CD4-positive, alpha-beta T cell treated with Interleukin-6 for 4 hours (primary cell): ENCODE measurements around the gene WDR48.

Source experiments
- DNase-seq: peaks from one replicate; pipeline ENCODE4 v3.0.0-alpha.2; 2020; ENCODE audit warnings: mixed read lengths

Gene WDR48

DNA sequence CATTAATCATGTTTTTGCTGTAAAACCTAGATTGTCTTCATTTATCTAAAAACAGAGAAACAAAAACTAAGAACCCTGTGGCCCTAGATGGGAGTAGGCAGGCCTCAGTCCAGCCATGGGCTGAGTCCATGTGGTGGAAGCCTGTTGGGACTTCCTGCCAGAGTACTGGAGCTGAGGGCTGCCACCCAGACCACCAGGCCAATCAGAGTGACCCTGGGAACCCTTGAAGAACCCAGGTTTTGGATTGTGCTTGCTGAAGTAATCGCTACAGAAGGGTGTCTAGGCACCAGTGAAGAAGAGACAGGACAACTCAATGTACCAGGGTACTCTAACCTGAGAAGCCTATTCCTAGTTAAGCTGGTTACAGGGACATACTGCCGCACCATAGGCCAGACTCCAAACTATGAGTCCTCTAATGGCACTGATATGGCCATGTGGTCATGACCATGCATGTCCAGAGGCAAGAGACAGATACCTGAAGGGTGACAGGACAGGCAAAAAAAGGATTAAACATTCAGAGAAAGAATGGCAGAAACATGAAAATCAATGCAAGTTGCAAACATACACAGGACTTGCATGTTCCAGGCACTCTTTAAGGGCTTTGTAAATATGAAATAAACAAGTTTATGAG, 88.6 kb downstream of the WDR48 start:
- DNase-seq, result no peak

DNA sequence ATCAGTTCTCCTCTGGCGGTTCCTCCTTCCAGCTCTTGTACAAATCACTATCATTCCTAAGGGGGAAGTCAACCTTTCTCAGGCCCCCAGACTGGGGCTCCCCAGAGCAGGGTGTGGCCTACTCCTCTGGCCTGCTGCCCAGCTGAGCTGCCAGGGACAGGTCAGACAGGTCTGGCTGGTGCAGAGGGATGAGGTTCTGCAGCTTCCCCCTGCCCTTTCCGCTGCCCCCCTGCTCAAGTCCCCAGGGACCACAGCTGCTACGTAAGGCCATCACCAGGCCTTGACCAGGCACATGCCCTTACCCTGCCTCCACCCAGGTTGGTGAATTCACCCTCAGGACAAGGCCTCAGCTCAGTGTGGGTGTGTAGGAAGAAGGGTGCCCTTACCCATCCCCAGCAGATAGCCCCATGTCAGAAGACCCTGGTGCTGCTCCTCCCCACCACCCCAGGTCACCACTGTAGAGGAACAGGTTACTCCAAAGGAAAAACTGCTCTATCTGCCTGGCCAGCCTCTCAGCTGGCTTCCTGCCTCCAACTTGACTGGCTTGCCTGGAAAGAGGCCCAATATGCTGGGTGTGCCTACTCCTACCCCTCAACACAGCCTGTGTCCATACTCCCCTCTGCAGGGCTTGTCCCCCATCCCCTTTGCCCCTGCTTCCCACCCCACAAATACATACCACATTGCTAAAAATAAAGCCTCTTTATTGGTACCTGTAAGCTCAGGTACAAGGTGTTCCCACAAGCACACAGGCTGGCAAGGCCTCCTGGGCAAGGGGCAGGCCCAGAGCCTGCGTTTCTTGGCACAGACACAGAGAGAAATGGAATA, 89.6 kb downstream of the WDR48 start:
- DNase-seq, result no peak

DNA sequence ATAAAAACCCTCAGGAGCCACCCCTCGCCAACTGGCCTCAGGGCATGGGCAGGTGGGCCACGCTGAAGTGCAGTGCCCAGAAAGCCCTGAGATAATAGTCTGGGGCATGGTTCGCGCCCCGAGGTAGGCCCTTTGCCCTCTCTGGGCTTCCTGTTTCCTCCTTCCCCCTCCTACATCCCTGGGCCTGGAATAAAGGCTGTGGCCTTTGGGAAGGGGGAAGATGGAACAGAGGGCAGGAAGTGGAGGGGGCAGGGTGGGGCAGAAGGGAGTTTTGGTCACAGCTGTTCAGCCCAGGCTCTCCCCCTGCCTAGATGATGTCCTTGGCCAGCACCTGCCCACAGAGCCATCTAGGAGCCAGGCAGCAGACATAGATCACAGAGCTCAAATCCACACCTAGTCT, 90.3 kb downstream of the WDR48 start:
- no peak for DNase-seq

DNA sequence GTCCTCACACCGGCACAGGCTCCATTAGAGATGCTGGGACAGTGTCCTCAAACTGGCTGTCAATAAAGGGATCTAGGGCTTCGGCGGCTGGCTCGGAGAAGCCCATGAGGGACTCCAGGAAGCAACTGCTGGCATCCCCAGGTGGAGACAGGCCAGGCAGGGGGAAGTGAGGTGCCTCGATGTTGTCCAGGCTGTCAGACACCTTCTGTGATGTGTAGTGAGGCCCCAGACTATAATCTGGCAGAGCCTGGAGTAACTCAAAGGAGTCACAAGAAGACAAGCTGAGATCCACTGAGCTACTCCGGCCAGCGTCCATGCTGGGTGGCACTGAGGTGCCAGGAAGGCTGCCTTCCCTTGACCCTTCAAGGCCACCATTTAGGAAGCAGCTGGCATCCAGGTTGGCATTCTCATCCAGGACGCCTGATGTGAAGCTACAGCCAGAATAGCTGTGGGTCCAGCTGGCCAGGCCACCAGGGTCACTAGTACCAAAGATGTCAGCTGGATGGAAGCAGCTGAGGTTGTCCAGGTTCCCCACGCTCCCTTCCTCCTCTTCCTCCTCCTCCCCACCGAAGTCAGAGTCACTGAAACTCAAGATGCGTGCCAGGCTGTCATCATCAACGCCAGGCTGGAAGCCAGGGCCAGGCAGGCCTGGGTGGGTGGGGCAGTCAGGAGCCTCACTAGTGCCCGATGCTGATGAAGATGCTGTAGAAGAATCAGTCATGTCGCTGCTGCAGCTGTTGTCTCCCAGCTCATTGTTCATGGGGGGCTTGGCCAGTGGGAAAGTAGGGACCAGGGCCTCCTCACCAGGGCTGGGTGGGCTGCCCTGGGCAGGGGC, 91.5 kb downstream of the WDR48 start:
- no peak for DNase-seq

DNA sequence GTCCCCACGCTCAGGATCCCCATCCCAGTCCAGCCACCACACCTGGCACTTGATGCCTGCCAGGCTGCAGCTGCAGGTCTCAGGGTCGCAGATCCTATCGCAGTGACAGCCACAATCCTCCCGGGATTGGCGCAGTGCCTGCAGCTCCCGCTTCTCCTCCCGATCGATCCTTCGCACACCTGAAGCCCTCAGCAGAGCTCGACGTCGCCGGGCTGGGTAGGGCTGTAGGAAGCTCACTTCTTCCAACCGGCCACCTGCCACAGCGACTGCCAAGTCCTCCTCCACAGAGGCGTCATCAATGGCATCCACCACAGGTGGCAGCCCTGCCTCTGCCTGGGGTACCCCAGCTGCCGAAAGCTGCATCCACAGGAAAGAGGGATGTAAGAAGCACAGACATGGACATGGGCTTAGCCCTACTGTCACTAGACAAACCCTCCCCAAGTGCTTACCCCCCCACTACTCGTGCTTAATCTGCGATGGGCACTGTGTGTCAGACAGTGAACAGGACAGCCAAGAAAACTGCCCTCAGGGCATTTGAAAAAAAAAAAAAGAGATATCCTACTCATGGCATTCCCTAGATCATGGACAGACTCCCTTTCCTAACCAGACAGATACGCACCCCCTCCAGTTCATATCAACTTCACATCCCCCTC, 92.4 kb downstream of the WDR48 start:
- no peak for DNase-seq

DNA sequence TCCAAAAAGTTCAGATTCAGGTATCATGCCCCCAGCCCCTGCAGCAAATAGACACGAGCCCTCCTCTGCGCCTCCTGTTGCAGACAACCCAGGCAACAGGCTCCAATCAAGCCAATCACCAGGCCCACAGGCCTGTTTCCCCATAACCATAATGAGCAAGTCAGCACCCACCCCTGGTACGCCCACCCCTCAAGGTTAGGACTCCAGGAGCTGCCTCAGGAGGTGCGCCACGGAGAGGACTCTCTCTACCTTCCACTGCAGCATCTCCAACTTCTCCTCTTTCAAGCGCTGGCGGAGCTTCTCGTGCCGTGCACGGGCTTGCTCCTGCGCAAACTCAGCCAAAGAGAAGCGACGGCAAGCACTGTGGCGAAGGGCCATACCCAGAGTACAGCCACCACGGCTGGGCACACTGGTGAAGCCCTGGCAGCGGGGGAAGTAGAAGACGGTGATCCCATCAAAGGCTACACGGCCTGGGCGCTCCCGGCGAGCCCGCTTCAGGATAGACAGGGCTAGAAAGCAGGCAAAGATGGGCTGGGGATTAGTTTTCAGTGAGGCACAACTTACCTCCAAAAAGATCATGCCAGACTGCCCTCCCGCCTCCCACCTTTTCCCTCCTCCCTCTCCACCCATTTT, 93.0 kb downstream of the WDR48 start:
- DNase-seq, result no peak

DNA sequence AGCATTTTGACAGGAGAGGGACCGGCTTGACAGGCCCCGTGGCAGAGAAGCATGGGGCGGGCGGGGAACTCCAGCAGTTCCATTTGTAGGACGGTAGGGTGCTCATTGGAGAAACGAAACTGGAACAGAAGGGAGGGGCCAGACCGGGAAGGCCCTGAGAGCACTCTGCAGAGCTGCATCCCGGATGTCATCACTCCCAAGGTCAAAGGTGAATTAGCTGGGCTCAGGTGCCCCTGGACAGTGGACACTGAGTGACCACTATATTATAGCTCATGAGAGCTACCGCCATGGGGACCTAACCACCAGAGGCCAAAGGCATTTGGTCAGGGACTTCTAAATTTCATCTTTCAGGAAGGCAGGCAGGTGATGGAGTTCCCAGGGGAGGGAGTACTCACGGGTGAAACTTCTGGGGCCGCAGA, 94.3 kb downstream of the WDR48 start:
- DNase-seq, result no peak
